GM18505 (cell line): Measurements from ENCODE around the gene GAREM1.
"Not testable (repeated sequence)": the region's sequence is repeated elsewhere in the genome, so short reads cannot be mapped to it uniquely, and the experiment has no call there.

ENCODE experiments used
- ATAC-seq: cut with Tn5 transposase; IDR thresholded peaks from one replicate; pipeline ENCODE4 v1.9.1; 2021; ENCODE audit not compliant: unreplicated experiment
- POLR2A ChIP-seq: IDR thresholded peaks from 4 replicates; pipeline ENCODE4 v1.6.1; 2011; ENCODE audit warnings: borderline replicate concordance; ENCODE audit not compliant: insufficient read depth, insufficient read length; ENCODE audit errors: extremely low read depth

Gene GAREM1

GRCh38 chr18:32242395-32242794 lies 228.3 kb downstream of the GAREM1 start:
- no peak for TF ChIP-seq POLR2A
- no peak for ATAC-seq

GRCh38 chr18:32238635-32239268 lies 231.9 kb downstream of the GAREM1 start:
- TF ChIP-seq POLR2A: no peak
- no peak for ATAC-seq

GRCh38 chr18:32237049-32237448 lies 233.6 kb downstream of the GAREM1 start:
- ATAC-seq: no peak
- TF ChIP-seq POLR2A: no peak

- ATAC-seq: not testable (repeated sequence)
Measured at GRCh38 chr18:32233348-32233747, 237.3 kb downstream of the GAREM1 start.

- no peak for ATAC-seq
- no peak for TF ChIP-seq POLR2A
Measured at GRCh38 chr18:32219431-32220018, 251.2 kb downstream of the GAREM1 start.

- TF ChIP-seq POLR2A: no peak
- no peak for ATAC-seq
Measured at GRCh38 chr18:32216390-32216789, 254.3 kb downstream of the GAREM1 start.

GRCh38 chr18:32213693-32214092 lies 257.0 kb downstream of the GAREM1 start:
- no peak for TF ChIP-seq POLR2A
- ATAC-seq: no peak
